Measurements from ENCODE around the gene FLRT2. TPM values are rescaled to one million over a fixed set of nuclear protein-coding genes. Genes with fewer than 3 reads are reported as not detected.

Gene FLRT2
- polyA plus RNA-seq, 1 experiment, result 20.8 TPM

- no peak overlapping the region for H3K27ac ChIP-seq (ENCODE audit: low read depth, low read length)
- ChIA-PET CTCF (interaction anchor here (0.9 kb wide), 1 partner anchor 64 kb away, joined by 3 read pairs; no protein-coding TSS in a partner anchor), POLR2A (no interaction called here)
- no peak for DNase-seq (ENCODE audit: low read depth, low spot score)
- no peak for TF ChIP-seq CTCF (IDR thresholded peaks at IDR 0.05; ENCODE audit: low read depth, low read length)
- H3K9me3 ChIP-seq (ENCODE audit: control insufficient read depth, insufficient read depth, low read length), result no peaks in the 10 kb centered on the region
- no peaks in the 10 kb centered on the region for H3K27me3 ChIP-seq (ENCODE audit: control insufficient read depth, insufficient read depth, low read length)
- H3K4me3 ChIP-seq (ENCODE audit: low read depth, low read length), result no peak overlapping the region
Measured at GRCh38 chr14:85675957-85676356, 146.0 kb downstream of the FLRT2 start.

GRCh38 chr14:85686908-85687307, 157.0 kb downstream of the FLRT2 start:
- no peak for TF ChIP-seq CTCF (IDR thresholded peaks at IDR 0.05; ENCODE audit: low read depth, low read length)
- no peak for DNase-seq (ENCODE audit: low read depth, low spot score)
- H3K27me3 ChIP-seq (ENCODE audit: control insufficient read depth, insufficient read depth, low read length), result no peaks in the 10 kb centered on the region
- POLR2A ChIA-PET, result no interaction called here
- CTCF ChIA-PET, result no interaction called here
- no peaks in the 10 kb centered on the region for H3K9me3 ChIP-seq (ENCODE audit: control insufficient read depth, insufficient read depth, low read length)
- H3K27ac ChIP-seq (ENCODE audit: low read depth, low read length), result no peak overlapping the region
- no peak overlapping the region for H3K4me3 ChIP-seq (ENCODE audit: low read depth, low read length)

GRCh38 chr14:85687456-85687855, 157.5 kb downstream of the FLRT2 start:
- H3K4me3 ChIP-seq (ENCODE audit: low read depth, low read length), result no peak overlapping the region
- ChIA-PET CTCF (no interaction called here), POLR2A (no interaction called here)
- H3K27ac ChIP-seq (ENCODE audit: low read depth, low read length), result no peak overlapping the region
- no peaks in the 10 kb centered on the region for H3K9me3 ChIP-seq (ENCODE audit: control insufficient read depth, insufficient read depth, low read length)
- no peaks in the 10 kb centered on the region for H3K27me3 ChIP-seq (ENCODE audit: control insufficient read depth, insufficient read depth, low read length)
- TF ChIP-seq CTCF (IDR thresholded peaks at IDR 0.05; ENCODE audit: low read depth, low read length), result no peak
- no peak for DNase-seq (ENCODE audit: low read depth, low spot score)

GRCh38 chr14:85688006-85688405, 158.1 kb downstream of the FLRT2 start:
- CTCF ChIA-PET, result no interaction called here
- POLR2A ChIA-PET, result no interaction called here
- H3K9me3 ChIP-seq (ENCODE audit: control insufficient read depth, insufficient read depth, low read length), result no peaks in the 10 kb centered on the region

GRCh38 chr14:85695300-85695699, 165.4 kb downstream of the FLRT2 start:
- POLR2A ChIA-PET, result no interaction called here
- Histone ChIP-seq H3K4me3 (ENCODE audit: low read depth, low read length) (no peak overlapping the region), H3K9me3 (ENCODE audit: control insufficient read depth, insufficient read depth, low read length) (no peaks in the 10 kb centered on the region), H3K27ac (ENCODE audit: low read depth, low read length) (no peak overlapping the region), H3K27me3 (ENCODE audit: control insufficient read depth, insufficient read depth, low read length) (no peaks in the 10 kb centered on the region)
- TF ChIP-seq CTCF (IDR thresholded peaks at IDR 0.05; ENCODE audit: low read depth, low read length), result no peak
- no peak for DNase-seq (ENCODE audit: low read depth, low spot score)
- CTCF ChIA-PET, result no interaction called here

More at GRCh38 chr14:85688006-85688405, 158.1 kb downstream of the FLRT2 start:
- Histone ChIP-seq H3K27ac (ENCODE audit: low read depth, low read length) (no peak overlapping the region), H3K27me3 (ENCODE audit: control insufficient read depth, insufficient read depth, low read length) (no peaks in the 10 kb centered on the region), H3K4me3 (ENCODE audit: low read depth, low read length) (no peak overlapping the region)
- TF ChIP-seq CTCF (IDR thresholded peaks at IDR 0.05; ENCODE audit: low read depth, low read length), result no peak
- DNase-seq (ENCODE audit: low read depth, low spot score), result no peak
